Fibroblast of lung (primary cell): ENCODE results near the gene CAMTA1.

Experiments used
- EZH2 ChIP-seq: IDR thresholded peaks from 2 replicates; pipeline ENCODE4 v1.5.1; 2012; ENCODE audit warnings: low read length, control low read depth, mild to moderate bottlenecking; ENCODE audit errors: missing control alignments
- TF ChIP-seq, protein P1 (sequence below), 2 donors: IDR thresholded peaks in 1 of 2; conservative IDR thresholded peaks in 1 of 2; 1 replicate in 1 of 2; 2 replicates in 1 of 2; pipeline ENCODE4 v1.5.1; 2011 to 2012; ENCODE audit warnings: low read length in 2 of 2, control low read depth in 1 of 2, inconsistent platforms in 1 of 2, low read depth in 1 of 2, mild to moderate bottlenecking in 1 of 2

DNA sequence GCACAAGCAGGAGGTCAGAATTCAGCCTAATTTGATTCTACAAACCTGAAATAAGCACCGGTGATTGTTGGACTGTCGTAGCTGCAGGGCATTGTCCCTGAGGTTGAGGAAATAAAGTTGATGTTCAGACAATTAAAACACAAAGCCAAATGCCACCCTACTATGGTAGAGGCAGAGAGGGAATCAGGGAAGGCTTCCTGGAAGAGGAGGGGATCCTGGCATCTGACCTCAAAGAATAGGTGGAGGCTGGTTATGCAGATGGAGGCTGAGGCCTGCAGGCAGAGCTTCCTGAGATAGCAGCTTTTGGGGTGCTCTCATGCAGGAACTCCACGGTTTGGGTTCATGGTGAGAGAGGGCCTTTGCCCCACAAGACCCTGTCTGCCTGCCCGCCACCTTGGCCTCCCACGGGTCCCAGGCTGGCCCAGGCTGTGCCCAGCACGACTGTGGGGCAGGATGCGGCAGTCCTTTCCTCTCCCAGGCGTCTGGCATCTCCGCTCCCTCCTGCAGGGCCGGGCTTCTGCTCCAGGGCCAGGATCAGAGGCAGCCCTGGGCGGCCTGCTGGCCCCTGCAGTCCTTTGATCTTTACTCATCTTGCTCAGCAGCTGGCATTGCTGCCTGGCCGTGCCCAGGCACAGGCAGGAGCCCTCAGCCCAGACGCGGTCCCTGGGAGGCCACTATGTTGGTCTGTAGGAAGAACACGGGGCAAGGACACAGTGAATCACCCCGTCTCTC lies 851.7 kb downstream of the CAMTA1 start:
- TF ChIP-seq, protein P1, sequence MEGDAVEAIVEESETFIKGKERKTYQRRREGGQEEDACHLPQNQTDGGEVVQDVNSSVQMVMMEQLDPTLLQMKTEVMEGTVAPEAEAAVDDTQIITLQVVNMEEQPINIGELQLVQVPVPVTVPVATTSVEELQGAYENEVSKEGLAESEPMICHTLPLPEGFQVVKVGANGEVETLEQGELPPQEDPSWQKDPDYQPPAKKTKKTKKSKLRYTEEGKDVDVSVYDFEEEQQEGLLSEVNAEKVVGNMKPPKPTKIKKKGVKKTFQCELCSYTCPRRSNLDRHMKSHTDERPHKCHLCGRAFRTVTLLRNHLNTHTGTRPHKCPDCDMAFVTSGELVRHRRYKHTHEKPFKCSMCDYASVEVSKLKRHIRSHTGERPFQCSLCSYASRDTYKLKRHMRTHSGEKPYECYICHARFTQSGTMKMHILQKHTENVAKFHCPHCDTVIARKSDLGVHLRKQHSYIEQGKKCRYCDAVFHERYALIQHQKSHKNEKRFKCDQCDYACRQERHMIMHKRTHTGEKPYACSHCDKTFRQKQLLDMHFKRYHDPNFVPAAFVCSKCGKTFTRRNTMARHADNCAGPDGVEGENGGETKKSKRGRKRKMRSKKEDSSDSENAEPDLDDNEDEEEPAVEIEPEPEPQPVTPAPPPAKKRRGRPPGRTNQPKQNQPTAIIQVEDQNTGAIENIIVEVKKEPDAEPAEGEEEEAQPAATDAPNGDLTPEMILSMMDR (conservative IDR thresholded peaks at IDR 0.05 in 1 of 2, IDR thresholded peaks at IDR 0.05 in 1 of 2; ENCODE audit: low read depth in 1 of 2, low read length in 2 of 2) = no peak
- TF ChIP-seq EZH2 = no peak
